ENCODE measurements around the gene SFXN5.
"Not testable (repeated sequence)": the region's sequence is repeated elsewhere in the genome, so short reads cannot be mapped to it uniquely, and the experiment has no call there.

Gene SFXN5

DNA sequence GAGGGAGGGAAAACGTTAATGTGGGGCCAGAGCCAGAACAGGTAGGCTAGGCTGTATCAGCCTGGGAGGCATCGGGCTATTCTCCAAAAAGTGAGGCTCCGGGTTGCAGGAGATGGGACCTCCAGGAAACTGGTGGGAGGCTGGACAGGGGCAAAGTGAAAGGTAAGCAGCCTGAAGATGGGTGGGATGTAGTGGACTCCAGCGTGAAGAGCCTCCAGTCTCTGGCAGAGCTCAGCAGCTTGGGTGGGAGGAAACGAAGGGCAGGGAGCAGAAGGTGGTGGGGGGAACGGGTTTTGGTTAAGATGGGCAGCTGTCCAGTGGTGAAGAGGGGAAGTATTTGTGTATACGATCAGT, 157.3 kb downstream of the SFXN5 start:
- Histone ChIP-seq H3K4me1 (ENCODE audit: insufficient read depth, low read length) (peaks cover 13% of the 10 kb centered on the region), H3K9ac (ENCODE audit: low read depth, low read length) (no peak overlapping the region), H3K36me3 (ENCODE audit: insufficient read depth, low read length) (no peaks in the 10 kb centered on the region), H3K9me3 (ENCODE audit: control insufficient read depth, insufficient read depth, low read length) (no peaks in the 10 kb centered on the region)

DNA sequence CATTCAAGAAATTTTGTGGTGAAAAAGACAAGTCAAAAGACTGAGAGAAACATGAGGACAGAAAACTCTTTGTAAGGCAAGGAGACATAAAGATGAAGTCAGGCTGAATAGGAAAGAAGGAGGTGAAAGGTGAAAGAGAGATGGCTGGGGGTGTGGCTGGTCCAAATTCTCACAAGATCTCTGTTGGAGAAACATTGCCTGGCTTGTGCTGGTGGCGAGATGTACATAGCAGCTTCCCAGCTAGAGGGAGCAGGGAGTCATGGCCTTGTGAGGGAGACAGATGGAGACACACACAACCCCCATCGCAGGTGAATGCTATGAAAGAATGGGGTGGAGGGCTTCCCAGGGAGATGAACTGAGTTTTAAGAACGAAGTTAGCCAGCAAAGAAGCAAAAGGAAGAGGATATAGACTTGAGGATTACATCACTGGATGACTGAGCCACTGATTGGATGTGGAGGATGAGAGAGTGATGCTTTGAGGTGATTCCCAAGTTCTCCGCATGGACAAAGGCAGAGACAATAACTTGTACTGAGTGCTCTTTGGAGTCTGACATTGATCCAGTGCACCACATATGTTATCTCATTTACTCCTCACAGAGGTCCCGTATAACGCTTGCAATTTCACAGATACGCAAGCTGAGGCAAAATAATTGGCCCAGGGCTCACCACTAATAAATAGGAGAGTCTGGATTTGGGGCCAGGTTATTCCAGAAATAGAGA, 157.9 kb downstream of the SFXN5 start:
- Histone ChIP-seq H3K36me3 (ENCODE audit: insufficient read depth, low read length) (no peaks in the 10 kb centered on the region), H3K4me1 (ENCODE audit: insufficient read depth, low read length) (peaks cover 13% of the 10 kb centered on the region), H3K9ac (ENCODE audit: low read depth, low read length) (no peak overlapping the region), H3K9me3 (ENCODE audit: control insufficient read depth, insufficient read depth, low read length) (no peaks in the 10 kb centered on the region)

DNA sequence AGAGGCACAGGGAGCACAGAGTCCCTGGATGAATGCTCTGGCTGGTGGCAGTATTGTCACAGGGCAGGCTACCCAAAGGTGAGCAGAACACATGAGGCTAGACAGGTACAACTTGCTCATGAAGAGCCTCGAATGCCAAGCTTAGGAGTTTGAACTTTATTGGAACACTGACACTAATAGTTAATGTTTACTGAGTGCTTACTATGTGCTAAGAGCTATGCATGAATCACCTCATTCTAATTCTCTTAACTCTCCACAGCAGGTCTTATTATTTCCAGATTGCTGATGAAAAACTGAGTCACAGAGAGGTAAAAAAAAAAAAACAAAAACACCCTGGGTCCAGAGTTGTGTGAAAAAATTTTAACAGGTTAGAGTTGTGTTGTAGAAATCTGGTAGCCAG, 160.3 kb downstream of the SFXN5 start:
- peaks cover 13% of the 10 kb centered on the region for H3K4me1 ChIP-seq (ENCODE audit: insufficient read depth, low read length)
- H3K9ac ChIP-seq (ENCODE audit: low read depth, low read length), result no peak overlapping the region
- no peaks in the 10 kb centered on the region for H3K36me3 ChIP-seq (ENCODE audit: insufficient read depth, low read length)
- H3K9me3 ChIP-seq (ENCODE audit: control insufficient read depth, insufficient read depth, low read length), result peaks cover 3% of the 10 kb centered on the region; the same call in 1 of the 2 replicates

DNA sequence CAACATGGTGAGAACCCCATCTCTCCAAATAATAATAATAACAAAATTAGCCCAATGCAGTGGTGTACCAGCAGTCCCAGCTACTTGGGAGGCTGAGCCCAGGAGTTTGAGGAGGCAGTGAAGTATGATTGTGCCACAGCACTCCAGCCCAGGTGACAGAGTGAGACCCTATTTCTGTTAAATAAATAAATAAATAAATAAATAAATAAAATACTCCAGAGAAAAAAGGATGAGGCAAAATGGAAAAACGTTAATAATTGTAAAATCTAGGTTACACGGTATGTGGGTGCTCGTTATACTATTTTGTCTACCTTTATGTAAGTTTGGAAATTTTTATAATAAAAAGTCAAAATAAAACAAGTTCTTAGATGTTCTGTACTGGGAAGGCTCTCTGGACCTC, 162.8 kb downstream of the SFXN5 start:
- Histone ChIP-seq H3K36me3 (ENCODE audit: insufficient read depth, low read length) (no peaks in the 10 kb centered on the region), H3K9ac (ENCODE audit: low read depth, low read length) (no peak overlapping the region), H3K9me3 (ENCODE audit: control insufficient read depth, insufficient read depth, low read length) (peaks cover 8% of the 10 kb centered on the region; the same call in 1 of the 2 replicates), H3K4me1 (ENCODE audit: insufficient read depth, low read length) (peaks cover 4% of the 10 kb centered on the region; the same call in 1 of the 2 replicates)

DNA sequence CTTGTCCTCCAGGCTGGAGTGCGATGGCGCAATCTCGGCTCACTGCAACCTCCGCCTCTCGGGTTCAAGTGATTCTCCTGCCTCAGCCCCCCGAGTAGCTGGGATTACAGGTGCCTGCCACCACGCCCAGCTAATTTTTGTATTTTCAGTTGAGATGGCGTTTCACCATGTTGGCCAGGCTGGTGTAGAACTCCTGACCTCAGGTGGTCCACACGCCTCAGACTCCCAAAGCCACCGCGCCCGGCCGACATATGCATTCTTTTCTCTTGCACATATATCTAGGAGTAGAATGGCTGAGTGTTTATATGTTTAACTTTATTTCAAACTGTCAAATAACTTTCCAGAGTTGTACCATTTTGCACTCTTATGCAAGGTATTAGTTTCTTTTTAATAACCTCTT, 164.1 kb downstream of the SFXN5 start:
- H3K4me1 ChIP-seq (ENCODE audit: insufficient read depth, low read length); H3K9me3 ChIP-seq (ENCODE audit: control insufficient read depth, insufficient read depth, low read length); H3K9ac ChIP-seq (ENCODE audit: low read depth, low read length); H3K36me3 ChIP-seq (ENCODE audit: insufficient read depth, low read length): not testable (repeated sequence)

DNA sequence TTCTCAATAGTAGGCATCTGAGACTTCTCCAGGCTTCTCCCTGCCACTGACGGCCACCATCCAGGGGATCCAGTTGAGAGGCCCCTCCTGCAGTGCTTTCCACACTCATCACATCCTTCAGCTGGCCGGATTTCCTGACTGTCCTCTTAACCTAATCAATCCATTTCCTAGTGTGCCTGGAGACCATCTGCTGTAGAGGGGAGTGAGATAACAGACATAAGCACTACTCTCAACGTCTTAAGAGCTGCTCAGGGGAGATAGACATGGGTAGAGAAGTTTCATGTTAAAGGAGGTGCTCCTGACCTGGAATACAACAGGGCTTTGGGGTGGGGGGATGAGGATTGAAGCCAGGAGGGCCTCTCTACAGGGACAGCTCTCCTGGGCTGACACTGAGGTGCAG, 170.1 kb downstream of the SFXN5 start:
- no peaks in the 10 kb centered on the region for H3K36me3 ChIP-seq (ENCODE audit: insufficient read depth, low read length)
- H3K9me3 ChIP-seq (ENCODE audit: control insufficient read depth, insufficient read depth, low read length), result peaks cover 6% of the 10 kb centered on the region; the same call in 1 of the 2 replicates
- no peak overlapping the region for H3K9ac ChIP-seq (ENCODE audit: low read depth, low read length)
- H3K4me1 ChIP-seq (ENCODE audit: insufficient read depth, low read length), result no peaks in the 10 kb centered on the region

DNA sequence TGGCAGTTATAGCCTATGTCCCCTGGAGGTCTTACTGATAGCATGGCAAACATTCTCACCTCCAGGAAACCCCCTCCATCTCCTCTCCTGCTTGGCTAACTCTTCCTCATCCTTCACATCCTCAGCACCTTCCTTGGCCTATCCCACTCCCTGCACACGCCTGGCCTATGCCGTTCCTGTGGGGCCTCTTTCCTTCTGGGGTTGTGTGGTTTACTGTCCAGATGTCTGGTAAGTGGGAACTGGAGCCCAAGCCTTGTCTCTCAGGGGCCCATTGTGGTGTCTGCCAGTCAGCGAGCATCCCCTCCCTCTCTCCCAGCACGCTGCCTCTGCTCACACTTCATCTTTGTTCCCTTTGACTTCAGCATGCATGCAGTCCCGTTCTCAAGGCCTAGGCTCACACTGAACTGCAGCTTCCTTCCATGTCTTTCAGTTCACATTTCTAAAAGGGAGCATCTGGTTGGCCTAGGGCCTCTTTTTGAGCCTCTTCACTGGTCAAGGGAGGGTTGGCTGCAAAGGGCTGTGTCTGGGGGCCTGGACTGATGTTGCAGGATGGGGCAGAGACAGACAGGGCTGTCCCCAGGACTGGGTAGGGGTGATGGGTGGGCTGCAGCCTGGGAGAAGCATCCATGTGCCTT, 171.2 kb downstream of the SFXN5 start:
- H3K36me3 ChIP-seq (ENCODE audit: insufficient read depth, low read length), result no peaks in the 10 kb centered on the region
- no peaks in the 10 kb centered on the region for H3K9me3 ChIP-seq (ENCODE audit: control insufficient read depth, insufficient read depth, low read length)
- peaks cover 8% of the 10 kb centered on the region for H3K4me1 ChIP-seq (ENCODE audit: insufficient read depth, low read length)
- no peak overlapping the region for H3K9ac ChIP-seq (ENCODE audit: low read depth, low read length)

DNA sequence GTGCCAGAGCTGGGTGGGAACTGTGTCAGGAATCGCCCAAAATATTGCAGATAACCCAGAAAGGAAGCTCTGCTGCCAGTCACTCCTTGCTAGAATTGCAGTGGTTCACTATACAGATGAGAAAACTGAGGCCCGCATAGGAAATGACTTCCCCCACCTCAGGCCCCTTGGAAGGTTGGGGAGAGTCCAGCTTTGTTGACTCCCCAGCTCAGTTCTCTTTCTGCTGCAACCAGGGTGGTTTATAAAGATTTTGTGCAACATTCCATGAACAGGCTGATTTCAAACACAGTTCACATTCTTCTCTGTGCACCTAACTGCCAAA, 173.0 kb downstream of the SFXN5 start:
- H3K36me3 ChIP-seq (ENCODE audit: insufficient read depth, low read length), result no peaks in the 10 kb centered on the region
- no peak overlapping the region for H3K9ac ChIP-seq (ENCODE audit: low read depth, low read length)
- H3K9me3 ChIP-seq (ENCODE audit: control insufficient read depth, insufficient read depth, low read length), result no peaks in the 10 kb centered on the region
- H3K4me1 ChIP-seq (ENCODE audit: insufficient read depth, low read length), result peaks cover 15% of the 10 kb centered on the region

DNA sequence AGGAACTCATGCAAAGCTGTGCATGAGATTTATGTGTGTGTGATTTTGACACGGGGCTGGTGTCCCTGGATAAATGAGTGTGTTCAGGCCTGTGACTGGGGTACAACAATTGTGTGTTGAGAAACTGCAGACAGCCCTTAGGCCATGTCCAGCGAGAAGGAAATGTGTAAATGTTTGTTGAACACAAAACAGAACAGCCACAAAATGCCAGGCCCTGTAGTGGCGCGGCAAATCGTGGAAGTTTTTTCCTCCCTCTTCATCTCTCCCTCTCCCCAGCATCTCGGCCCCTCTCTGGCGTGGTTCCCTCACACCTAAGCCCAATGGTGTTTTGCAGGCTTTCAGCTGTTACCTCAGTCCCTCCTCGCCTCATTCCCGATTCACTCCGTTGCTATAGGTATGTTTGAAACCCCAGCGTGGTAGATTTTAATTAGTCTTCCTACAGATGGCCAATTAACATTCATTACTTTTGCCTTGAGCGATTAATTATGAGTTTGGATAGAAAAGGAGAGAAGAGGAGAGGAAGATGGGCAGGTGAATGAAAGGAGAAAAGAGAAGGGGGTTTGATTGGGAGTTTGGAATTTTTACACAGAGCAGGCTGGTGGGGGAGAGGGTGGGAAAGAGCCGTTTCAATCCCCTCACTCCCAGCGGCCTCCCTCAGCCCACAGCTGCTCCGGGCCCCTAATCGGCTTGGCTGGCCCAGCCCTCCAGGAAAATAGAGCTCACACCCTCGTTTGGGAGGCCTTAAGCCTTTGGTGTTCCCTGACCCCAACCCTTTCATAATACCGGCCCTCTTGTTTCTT, 173.5 kb downstream of the SFXN5 start:
- Histone ChIP-seq H3K9ac (ENCODE audit: low read depth, low read length) (no peak overlapping the region), H3K36me3 (ENCODE audit: insufficient read depth, low read length) (no peaks in the 10 kb centered on the region), H3K4me1 (ENCODE audit: insufficient read depth, low read length) (peaks cover 15% of the 10 kb centered on the region), H3K9me3 (ENCODE audit: control insufficient read depth, insufficient read depth, low read length) (no peaks in the 10 kb centered on the region)

DNA sequence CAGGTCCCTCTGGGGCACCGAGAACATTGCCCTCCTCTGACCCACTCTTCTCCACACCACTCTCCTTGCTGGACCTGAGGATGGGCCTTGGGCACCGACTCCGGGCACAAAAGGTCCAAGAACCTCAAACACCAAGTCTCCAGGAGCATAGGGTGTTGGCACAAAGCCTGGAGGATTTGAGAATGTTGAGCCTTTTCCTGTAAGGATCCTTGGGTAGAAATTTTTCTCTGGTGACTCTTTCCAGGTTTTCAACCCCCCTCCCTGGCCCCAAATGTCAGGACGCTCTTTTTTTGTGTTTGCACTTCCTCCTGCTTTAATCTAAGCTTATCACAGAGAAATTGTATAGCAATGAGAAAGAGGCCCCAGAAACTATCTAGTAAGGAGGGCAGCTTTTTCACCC, 175.1 kb downstream of the SFXN5 start:
- Histone ChIP-seq H3K9me3 (ENCODE audit: control insufficient read depth, insufficient read depth, low read length) (no peaks in the 10 kb centered on the region), H3K4me1 (ENCODE audit: insufficient read depth, low read length) (peaks cover 15% of the 10 kb centered on the region), H3K36me3 (ENCODE audit: insufficient read depth, low read length) (no peaks in the 10 kb centered on the region), H3K9ac (ENCODE audit: low read depth, low read length) (no peak overlapping the region)

DNA sequence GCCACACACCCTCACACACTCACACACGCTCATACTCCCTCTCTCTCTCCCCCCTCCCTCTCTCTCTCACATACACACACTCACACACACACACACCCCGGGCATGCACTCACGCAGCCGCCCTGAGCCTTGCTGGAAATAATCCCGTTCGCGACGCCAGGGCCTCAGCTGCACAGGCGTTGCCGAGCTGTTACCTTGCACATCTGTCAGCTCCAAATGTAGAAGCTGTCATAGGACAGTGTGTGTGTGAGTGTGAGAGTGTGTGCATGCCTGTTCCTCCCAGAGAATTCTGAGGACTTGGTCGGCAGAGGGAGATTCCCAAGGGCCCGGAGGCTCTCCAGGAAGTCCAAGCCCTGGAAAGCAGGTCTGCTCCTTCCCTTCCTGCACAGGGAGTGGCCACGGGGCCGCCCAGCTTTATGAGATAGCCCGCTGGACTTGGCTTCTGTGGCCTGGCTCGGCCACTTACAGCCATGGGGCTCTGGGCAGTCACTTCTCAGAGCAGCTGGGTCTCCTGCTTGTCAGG, 175.7 kb downstream of the SFXN5 start:
- Histone ChIP-seq H3K9ac (ENCODE audit: low read depth, low read length) (no peak overlapping the region), H3K36me3 (ENCODE audit: insufficient read depth, low read length) (no peaks in the 10 kb centered on the region), H3K4me1 (ENCODE audit: insufficient read depth, low read length) (peaks cover 15% of the 10 kb centered on the region), H3K9me3 (ENCODE audit: control insufficient read depth, insufficient read depth, low read length) (no peaks in the 10 kb centered on the region)

DNA sequence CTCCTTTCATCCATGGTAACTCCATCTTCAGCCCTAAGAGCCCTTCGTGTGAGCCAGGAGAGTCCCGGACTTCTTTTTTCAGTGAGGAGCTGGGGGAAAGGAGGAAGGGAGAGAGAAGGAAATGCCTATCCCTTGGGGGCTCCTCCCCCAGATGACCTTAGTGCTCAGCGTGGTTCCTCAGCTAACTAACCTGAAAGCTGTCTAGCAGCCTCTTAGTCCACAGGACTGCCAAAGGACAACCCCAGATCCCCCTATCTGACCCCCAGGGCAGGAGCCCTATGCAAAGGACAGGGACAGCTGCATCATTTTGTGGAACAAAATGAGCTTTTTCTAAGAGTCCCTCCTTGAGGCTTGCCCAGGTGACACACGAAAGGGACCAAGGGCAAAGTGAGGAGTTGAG, 176.4 kb downstream of the SFXN5 start:
- Histone ChIP-seq H3K9ac (ENCODE audit: low read depth, low read length) (no peak overlapping the region), H3K9me3 (ENCODE audit: control insufficient read depth, insufficient read depth, low read length) (no peaks in the 10 kb centered on the region), H3K36me3 (ENCODE audit: insufficient read depth, low read length) (no peaks in the 10 kb centered on the region), H3K4me1 (ENCODE audit: insufficient read depth, low read length) (peaks cover 15% of the 10 kb centered on the region)

DNA sequence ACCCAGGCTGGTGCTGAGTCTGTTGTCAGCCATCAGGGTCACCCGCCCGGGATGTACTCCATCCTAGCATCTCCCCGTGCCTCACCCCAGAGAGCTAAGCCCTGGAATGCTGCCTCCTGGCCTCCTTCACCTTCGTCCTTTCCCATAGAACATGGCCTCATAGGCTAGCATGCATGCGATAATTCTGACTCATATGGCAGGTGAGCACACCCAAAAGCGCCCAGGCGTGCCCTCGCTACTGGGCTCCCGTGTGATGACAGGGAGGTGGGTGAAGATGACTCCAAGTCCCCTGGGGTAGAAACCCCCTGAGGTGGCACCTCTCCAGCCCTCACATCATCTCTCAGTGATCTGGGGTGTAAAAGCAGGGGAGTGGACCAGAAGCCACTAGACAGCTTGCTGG, 177.0 kb downstream of the SFXN5 start:
- H3K4me1 ChIP-seq (ENCODE audit: insufficient read depth, low read length), result peaks cover 15% of the 10 kb centered on the region
- H3K9me3 ChIP-seq (ENCODE audit: control insufficient read depth, insufficient read depth, low read length), result no peaks in the 10 kb centered on the region
- H3K36me3 ChIP-seq (ENCODE audit: insufficient read depth, low read length), result no peaks in the 10 kb centered on the region
- H3K9ac ChIP-seq (ENCODE audit: low read depth, low read length), result no peak overlapping the region

DNA sequence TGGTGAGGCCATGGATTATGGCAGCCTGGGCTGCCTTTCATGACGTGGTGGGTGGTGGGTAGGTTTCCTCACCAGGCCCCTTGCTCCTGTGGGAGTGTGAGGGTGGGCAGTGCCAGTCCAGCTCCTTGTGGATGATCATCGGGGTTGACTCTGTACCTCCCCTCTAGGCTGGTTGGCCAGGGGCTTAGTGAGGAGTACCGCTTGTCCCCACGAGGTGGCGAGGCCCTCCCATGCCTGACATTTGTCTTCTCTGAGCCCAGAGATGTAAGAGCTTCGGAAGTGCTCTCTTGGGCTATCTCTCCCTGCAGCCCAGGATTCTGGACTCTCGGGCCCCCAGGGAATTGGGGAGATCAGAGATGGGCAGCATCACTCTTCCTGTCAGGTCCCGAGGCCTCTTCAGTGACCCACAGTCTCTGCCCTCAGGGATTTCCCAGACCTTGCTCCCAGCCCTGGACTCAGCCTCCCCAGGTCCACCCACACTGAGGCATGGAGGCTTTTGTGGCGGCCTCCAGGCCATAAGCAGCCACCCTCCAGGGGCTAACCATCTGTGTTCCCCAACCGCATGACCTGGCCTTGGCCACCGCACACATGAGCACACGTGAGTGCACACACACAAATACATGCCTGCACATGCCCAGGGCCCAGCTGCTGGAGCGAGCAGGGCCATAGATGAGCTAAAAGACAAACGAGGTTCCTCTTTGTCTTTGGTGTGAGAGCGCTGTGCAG, 177.8 kb downstream of the SFXN5 start:
- no peaks in the 10 kb centered on the region for H3K9me3 ChIP-seq (ENCODE audit: control insufficient read depth, insufficient read depth, low read length)
- no peaks in the 10 kb centered on the region for H3K36me3 ChIP-seq (ENCODE audit: insufficient read depth, low read length)
- H3K9ac ChIP-seq (ENCODE audit: low read depth, low read length), result no peak overlapping the region
- peaks cover 15% of the 10 kb centered on the region for H3K4me1 ChIP-seq (ENCODE audit: insufficient read depth, low read length)

Data from ES-I3 (cell line).